HG03571 (cell line): Measurements from ENCODE around the gene SRD5A1.

ENCODE experiments used
- ATAC-seq: cut with Tn5 transposase; IDR thresholded peaks from one replicate; pipeline ENCODE4 v1.9.1; 2021; ENCODE audit not compliant: unreplicated experiment

Gene SRD5A1

DNA sequence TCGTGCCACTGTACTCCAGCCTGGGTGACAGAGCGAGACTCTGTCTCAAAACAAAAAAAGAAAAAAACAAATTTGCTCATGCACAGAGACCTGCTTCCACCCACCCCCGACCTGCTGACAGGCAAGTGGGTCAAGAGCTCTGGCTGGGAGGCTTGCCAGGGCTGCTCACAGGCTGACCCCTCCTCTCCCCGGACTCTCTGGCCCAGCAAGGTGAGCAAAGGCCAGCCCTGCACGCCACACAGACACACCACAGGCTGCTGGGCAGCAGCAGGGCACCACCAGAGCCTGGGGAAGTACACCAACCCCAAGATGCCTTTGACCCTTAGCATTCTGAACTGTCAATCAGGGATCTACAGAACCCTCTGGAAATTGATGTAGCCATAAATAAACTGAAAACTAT, 29.6 kb upstream of the SRD5A1 start:
- no peak for ATAC-seq

DNA sequence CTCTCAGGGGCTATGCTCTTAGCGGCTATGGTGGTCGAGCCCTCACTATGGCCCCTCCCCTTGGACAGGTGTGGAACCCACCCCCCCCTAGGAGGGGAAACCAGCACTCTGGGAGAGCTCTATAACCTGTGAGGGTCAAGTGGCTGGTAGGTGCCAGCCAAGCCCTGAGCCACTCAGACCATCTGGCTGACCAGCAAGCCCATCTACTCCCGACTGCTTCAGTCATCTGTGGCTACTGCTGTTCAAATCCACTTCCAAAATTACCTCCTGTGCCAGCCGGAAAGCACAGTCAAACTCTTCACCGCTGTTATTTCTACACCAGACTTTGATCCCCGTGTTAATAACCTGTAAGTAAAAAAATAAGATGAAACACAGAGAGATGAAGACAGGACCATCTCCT, 28.9 kb upstream of the SRD5A1 start:
- ATAC-seq = no peak

DNA sequence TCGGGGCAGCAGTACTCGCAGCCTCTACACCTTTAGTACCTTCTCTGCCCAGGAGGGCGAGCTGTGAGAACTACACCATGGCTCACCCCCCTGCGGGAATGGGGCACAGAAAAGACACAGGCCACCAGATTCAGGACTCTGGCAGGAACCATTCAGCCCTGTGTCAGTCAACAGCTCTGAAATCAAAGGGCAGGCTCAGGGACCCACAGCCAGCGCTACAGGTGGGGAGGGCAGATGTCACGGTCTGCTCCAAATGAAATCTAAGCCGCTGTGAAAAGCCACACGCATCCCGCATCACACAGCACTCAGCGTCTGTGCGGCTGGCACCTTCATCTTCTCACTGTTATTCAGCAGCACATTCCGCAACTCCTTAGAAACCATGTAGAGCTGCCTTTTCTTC, 28.3 kb upstream of the SRD5A1 start:
- ATAC-seq = no peak

DNA sequence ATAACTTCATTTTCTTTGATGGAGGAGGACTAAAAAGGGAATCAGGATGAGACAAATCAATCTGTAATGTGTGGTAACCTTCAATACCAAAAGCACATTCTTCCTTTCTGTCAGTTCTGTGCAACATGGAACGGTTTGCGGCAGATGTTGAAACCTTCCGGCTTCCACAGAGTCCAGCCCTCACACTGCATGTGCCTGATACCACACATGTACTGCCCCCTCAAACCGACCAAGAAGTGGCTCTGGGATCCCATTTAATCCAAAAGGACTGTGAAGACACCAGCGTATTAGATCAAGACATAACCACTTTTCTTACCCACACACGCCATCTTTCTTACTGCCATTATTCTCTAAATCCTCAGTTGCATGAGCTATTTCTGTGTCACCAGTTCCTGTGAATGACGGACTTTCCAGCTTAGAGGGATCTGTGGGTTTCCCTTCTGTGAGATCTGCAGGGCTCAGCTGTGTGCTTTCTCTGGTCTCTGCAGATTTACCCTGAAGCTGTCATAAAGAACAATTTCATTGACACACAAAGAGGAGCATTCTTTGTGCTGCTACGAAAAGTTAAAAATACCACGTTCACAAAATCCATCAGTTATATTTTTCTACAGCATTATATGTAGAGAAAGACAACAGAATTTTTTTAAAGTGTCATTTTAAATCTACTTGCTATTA, 26.2 kb upstream of the SRD5A1 start:
- ATAC-seq = no peak

DNA sequence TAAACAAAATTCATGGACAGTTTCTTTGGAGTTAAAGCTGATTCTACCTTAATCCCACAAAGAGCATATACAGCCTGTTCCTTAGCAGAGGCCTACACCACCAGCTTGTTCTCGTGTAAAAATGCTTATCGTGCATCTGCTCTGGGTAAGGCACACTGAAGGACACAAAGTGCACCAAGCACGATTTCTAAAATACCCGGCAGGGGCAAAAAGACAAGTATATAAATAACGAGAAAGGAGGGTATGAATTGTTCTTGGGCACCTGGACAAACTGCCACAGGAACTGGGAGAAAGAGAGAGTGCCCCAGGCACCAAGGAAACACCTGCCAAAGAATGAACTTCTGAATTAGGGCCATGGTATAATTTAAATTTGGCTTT, 25.7 kb upstream of the SRD5A1 start:
- ATAC-seq = no peak

DNA sequence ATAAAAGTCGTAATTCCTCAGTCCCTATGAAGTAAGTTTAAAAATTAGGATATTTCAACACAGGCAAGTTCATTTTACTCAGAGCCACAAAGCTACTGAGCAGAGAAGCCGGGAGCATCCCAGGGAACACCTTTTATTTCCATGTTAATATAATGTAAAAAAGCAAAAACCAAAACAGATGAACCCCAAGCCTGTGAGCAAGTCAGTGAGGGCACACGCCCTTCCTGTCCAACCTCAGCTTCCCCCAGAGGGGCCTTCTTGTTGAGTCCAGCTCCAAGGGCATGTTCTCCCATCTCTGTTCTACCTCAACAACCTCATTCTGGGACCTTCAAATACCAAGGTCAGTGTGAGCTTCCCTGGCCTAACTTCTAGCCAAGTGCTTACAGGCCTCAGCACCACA, 25.2 kb upstream of the SRD5A1 start:
- ATAC-seq = no peak

DNA sequence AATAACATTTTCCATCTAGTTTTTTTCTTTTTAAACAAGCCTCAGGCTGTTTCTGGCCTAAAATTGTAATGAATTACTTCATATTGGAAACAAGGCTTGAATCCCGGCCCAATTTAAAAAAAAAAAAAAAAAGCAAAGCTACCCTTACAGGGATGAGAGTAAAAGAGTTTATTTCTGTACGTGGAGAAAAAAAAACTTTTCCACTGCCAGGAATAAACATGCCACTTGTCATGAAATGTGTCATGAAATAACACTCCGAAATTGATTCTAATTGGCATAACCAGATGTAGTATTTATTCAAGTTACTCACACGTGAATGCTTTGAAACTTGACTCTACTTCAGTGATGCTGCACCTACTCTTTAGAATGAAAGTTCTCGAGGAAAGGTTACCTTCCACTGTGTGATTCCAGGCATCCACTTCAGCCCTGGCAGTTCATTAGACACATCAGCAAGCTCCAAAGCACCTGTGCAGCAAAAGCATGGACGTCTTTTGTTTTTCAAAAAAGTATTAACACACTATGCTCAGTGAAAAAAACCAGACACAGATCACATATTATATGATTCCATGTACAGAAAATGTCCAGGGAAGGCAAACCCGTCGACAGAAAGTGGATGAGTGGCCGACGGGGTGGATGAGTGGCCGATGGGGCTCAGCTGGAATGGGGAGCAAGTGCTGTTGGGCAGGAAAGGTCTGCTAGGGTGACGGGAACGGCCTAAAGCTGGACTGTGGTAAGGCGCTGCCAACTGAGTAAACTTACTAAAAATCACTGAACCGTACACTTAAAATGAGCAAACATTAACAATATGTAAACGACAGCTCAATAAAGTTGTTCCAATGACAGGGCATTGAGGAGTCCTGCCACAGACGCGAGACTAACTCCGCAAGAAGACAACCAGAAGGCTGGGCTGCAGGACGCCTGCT, 21.6 kb upstream of the SRD5A1 start:
- no peak for ATAC-seq

DNA sequence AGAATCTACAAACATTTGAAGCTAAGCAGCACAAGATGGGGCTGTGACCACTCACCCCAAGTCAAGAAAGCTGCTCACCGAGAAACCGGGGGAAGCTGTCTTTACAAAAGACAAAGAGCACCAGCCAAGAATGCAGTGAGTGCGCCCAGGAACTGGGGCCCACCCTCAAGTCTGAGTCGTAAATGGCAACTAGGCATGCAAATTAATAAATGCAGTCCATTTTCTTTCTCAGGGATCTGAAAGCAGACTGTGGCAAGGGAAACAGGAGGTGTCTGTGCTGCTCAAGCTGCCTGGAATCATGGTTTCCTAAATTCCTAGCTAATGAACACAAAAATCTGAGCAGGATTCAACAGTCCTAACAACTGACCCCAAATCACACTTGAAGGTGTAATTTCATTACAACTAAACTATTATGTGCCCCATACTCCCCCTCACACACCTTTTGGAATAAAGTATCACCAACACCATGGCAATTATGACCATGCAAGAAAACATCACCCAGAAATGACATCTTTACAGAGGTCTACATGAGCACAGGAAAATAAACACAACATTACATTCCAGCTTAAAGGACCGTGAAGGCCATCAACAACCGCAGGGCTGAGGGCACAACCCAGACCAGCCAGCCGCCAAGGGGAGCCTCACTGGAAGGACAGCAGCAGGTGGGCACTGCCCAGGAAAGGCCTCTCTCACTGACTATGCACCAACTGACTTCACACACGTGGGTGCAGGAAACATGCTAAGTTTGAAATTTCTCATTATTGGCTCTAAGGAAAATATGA, 18.0 kb upstream of the SRD5A1 start:
- no peak for ATAC-seq

DNA sequence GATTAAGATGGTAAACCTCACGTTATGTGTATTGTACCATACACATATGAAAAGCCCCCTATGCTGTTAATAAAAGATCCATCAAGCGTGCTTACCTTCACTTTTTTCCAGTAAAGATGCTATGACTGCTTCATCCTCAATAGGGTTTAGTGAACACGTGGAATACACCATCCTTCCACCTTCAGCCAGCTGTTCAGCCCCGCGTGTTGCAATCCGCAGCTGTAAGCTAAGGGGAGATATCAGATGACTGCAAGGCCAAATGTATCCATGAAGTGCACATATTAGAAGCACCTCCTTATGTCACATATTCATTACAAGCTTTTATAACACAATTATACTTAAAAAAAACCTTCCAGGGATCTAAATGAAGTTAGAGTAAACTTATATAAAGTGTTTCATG, 16.6 kb upstream of the SRD5A1 start:
- no peak for ATAC-seq

DNA sequence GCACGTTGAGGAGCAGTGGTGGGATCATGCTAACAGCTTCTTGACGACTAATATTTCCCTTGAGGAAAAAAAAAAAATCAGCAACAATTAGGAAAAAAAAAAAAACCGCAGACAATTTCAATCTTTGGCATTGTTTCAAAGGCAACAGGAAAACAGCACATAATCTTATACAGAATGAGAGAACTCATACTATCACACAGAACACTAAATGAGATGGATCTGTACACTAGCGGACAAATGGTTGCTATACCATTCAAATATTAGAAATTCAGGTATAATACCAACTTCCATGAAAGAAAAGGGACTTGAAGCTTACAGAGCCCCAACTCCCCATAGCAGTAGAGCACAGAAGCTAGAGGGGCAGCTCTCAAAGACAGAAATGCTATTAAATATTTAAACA, 10.0 kb upstream of the SRD5A1 start:
- ATAC-seq = no peak

DNA sequence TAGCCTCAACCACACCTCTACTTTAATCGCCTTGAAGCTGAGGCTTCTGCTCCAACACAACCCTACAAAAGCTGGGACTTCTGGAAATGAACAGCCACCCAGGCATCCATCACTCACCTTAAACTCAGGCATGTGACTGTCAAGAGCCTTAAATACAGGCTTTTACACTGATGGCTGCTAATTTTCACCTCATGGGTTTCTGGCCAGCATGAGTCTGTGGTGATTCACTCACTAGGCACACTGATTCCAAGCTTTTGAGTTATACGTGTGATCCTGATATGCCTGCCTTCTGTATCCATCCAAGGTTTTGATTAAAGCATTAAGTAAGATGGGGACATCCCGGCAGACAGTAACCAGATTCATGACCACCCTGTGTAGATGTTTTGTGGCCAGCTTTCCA, 9.3 kb upstream of the SRD5A1 start:
- ATAC-seq = no peak

DNA sequence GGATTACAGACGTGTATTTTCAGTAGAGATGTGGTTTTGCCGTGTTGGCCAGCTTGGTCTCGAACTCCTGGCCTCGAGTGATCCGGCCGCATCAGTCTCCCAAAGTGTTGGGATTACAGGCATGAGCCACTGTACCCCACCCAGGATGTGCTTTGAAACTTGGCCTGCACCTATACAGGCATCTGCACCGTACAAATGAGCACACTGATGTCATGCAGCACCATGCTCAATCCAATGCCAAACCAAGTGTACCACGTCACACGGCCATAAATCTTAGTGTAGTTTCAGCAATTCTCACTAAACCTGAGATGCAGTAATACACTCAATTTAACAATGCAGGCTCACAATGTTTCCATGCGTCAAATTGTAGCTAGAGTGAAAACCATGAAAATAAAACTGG, 6.7 kb upstream of the SRD5A1 start:
- no peak for ATAC-seq

DNA sequence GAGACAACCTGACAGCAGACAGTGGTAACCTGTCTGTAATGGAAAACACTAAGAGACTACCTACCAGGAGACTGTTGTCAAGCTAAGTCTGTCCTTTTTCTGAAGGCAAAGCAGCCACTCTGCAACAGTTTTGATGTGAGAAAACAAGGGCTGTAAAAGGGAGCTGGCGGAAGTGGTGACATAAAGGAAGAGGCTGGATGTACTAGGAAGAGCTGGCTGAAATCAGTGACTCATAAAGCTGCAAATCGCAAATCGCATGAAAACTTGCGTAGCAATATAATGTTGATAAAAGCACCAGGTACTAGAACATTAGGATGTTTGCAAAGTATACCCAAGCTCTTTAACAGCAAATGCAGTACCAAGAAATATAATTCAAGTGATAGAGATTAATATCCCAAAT, 1.8 kb upstream of the SRD5A1 start:
- ATAC-seq = no peak

DNA sequence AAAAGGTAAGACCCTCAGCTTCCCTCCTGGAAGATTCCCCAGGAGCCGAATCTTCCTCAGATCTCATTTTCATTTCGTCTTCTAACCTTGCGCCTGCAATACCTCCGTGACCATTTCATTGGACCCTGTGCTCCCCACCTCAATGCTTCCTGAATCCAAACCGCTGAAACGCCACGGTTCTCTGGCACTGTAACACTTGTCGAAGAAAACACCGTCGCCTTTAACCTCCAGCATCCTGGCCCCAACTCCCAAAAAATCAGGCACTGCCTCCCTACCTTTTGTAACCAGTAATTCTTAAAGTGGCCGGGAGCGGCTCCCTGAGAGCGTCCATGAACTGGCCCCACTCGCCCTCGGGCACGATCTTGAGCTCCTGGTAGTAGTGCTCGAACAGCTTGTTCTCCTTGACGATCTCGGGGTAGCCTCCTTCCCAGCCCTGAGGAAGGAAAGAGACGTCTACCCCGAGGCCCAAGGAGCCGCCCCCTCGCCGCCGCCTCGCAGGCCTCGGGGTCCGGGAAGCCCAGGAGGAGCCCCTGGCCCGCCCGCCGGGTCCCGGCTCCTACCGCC, 834 bp upstream of the SRD5A1 start:
- ATAC-seq = peak; percentile 19

DNA sequence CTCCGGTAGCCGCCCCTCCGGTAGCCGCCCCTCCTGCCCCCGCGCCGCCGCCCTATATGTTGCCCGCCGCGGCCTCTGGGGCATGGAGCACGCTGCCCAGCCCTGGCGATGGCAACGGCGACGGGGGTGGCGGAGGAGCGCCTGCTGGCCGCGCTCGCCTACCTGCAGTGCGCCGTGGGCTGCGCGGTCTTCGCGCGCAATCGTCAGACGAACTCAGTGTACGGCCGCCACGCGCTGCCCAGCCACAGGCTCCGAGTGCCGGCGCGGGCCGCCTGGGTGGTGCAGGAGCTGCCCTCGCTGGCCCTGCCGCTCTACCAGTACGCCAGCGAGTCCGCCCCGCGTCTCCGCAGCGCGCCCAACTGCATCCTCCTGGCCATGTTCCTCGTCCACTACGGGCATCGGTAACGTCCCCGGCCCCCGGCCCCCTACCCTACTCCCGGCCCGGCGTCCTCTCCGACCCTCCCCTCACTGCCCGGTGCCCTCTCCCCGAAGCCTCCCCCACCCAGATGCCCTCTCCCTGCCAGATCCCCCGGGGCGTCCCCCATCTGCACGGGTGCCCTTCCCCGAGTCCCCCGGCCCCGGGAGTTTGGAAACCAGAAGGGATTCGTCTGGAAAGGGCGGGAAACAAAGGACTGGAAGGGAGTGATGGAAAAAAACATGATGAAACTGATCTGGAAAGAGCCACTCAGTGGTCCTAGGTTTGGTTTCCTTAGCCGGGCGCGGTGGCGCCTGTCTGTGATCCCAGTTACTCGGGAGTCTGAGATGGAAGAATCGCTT, 417 bp downstream of the SRD5A1 start:
- ATAC-seq = peak; percentile 57

DNA sequence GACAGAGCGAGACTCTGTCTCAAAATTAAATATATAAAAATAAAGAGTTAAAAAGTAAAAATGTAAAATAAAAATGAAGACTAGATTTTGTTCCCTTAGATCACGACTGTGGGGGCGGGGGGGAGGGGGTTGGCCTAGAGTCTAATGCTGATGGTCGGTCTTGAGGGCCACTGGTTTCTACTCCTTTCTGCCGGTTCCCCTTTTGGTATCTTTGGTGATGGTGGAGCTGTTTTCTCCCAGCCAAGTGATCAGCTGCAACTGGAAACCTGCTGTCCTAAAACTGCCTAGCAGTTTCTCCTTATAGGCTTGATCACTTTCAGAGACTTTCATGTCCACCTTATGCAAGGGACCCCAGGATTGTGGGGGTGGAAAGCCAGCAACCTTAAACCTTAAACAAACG, 1.1 kb downstream of the SRD5A1 start:
- ATAC-seq = no peak

DNA sequence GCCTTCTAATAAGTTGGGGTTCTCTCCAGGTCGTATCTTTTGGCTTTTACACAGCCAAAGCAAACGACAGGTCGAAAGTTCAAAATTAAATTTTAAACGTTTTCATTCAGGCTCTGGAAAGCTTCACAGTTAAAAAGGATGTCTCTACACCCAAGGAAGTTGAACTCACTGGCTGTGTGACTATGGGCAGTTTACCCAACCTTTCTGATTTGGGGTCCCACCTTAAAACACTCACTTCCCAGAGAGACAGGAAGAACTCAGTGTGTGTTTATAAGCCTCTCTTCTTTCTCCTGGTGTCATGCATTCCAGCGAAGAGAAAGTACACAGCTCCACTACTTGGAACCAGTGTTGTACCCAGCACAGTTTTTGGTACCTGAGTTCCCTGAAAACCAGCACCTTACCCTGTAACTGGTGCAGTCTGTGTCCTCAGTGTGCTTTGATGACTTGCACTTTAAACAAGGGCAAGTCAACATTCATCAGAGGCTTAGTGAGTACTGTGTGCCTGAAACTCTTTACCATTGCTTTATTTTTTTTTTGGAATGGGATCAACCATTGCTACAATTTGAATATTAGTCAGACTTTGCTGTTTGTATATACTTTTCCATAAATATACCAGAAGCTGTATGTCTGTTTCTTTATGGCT, 1.7 kb downstream of the SRD5A1 start:
- no peak for ATAC-seq

DNA sequence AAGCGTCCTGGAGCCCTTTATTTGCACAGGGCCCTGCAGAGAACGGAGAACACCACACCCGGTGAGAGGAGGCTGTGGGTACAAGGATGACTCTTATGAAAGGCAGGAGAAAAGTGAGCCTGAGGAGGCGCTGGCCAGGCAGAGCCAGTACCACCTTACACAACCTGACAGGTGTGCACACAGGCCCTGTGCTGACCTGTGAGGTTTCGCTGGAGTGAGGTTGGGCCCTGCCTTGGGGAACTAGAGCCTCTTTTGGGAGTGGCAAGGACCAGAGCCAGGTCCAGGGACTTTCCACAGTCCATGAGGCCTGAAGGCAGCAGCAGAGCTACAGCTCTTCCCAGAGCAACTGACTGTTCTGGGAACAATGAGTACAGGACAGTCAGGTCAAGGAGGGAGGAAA, 3.1 kb downstream of the SRD5A1 start:
- ATAC-seq = no peak

DNA sequence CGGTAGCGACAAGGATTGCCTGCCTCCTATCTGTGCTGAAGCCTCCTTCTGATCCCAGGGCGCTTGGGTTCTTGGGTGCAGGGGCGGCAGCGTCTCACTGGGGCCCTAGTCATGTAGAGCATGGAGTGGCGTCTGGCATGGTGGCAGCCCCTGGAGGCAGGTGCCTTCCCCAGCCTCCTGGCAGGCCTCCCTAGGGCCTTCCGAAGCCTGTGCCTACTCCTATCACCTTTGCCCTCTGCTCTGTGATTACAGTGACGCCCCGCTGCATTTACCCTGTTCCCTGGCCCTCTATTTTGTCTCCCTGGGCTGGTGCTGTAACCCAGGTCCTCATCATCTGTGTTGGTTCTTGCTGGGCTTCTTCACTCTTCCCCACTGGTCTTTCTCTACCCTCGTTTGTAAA, 3.8 kb downstream of the SRD5A1 start:
- no peak for ATAC-seq

DNA sequence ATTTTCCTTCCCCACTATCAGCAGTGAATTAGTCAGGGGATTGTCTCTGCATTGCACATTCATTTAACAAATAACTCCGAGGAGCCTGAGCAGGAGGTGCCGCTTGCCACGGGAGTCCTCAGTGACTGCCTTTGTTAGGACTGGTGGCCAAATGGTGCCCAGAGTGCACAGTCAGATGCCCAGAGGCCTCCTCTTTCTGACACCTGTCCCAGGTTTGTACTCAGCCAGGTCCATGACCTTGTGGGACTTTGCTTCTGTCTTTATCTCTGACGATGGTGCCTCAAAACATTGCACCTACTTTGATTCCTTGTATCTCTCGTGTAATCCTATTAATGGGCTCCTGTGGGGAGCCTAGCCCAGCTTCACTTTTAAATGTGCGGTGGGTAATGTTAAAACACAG, 4.3 kb downstream of the SRD5A1 start:
- ATAC-seq = no peak
